Activated CD4-positive, alpha-beta T cell treated with anti-CD3 and anti-CD28 coated beads for 36 hours (primary cell): ENCODE data around the gene PIANP. TPM values are rescaled to one million over a fixed set of nuclear protein-coding genes. Genes with fewer than 3 reads are reported as not detected.
"Not testable (repeated sequence)": the region's sequence is repeated elsewhere in the genome, so short reads cannot be mapped to it uniquely, and the experiment has no call there.

Experiments
- ATAC-seq: fragments of 200-7000 bp; cut with Tn5 transposase; one replicate; pipeline ENCODE4 v1.10.0; 2021; ENCODE audit warnings: mild to moderate bottlenecking, moderate library complexity
- CTCF ChIA-PET: fragments of 350-600 bp; sonication (Branson Sonifier 250); formaldehyde crosslinking; loops from one replicate; lab custom pipeline; 2021; ENCODE audit warnings: antibody characterized with exemption; lab: Charles Lee
- POLR2A ChIA-PET: fragments of 350-600 bp; sonication (Branson Sonifier 250); formaldehyde crosslinking; loops from one replicate; lab custom pipeline; 2021; ENCODE audit warnings: antibody characterized with exemption, inconsistent platforms; lab: Charles Lee
- DNase-seq: peaks from one replicate; pipeline ENCODE4 v3.0.0-alpha.2; 2020
- H3K27ac Mint-ChIP-seq: one replicate; pipeline ENCODE4 v1.8.0; 2021; ENCODE audit warnings: mixed read lengths
- H3K27me3 Mint-ChIP-seq: one replicate; pipeline ENCODE4 v1.8.0; 2021; ENCODE audit warnings: mixed read lengths
- H3K36me3 Mint-ChIP-seq: one replicate; pipeline ENCODE4 v1.8.0; 2021; ENCODE audit warnings: low read depth, mixed read lengths
- H3K4me1 Mint-ChIP-seq: one replicate; pipeline ENCODE4 v1.8.0; 2021; ENCODE audit warnings: mixed read lengths
- H3K4me3 Mint-ChIP-seq: one replicate; pipeline ENCODE4 v1.8.0; 2021; ENCODE audit warnings: mild to moderate bottlenecking, moderate library complexity, mixed read lengths
- H3K9me3 Mint-ChIP-seq: one replicate; pipeline ENCODE4 v1.8.0; 2021; ENCODE audit warnings: low read depth, mixed read lengths
- intact Hi-C, 2 experiments: fragments of 100-400 bp; cut with DNase I in 1 of 2; cut with micrococcal nuclease in 1 of 2; formaldehyde crosslinking; loops; one replicate each; pipeline versions ENCODE4 v1.14.2 to v1.15.1; 2022 to 2024; cut with DNase I, micrococcal nuclease
- total RNA-seq, 2 experiments: library from RNA; stranded (reverse); gene quantifications; one replicate each; pipeline ENCODE4 v1.2.3, GENCODE V29; 2021

The PIANP gene
- total RNA-seq: under 1 TPM; 0.32 to 0.93 TPM

- ChIA-PET POLR2A (interaction anchor here (0.6 kb wide), 1 partner anchor 84 kb away, joined by 3 read pairs; no protein-coding TSS in a partner anchor), CTCF (no interaction called here)
- Mint-ChIP-seq H3K36me3 (no peaks in the 10 kb centered on the region), H3K27ac (no peak within 1 kb of the TSS), H3K27me3 (peaks cover 47% of the 10 kb centered on the region), H3K4me1 (peaks cover 10% of the 10 kb centered on the region), H3K4me3 (peak within 1 kb of the TSS; percentile 58), H3K9me3 (no peaks in the 10 kb centered on the region)
- ATAC-seq (peak; percentile 82), DNase-seq (peak; percentile 72)
- intact Hi-C loops: no loop called here
Measured at GRCh38 chr12:6700646-6701051, at the start of gene PIANP. TSS of gene PIANP (minus strand) at chr12:6700815. CDS start at chr12:6698061, 2,754 bp downstream.

- H3K4me1 Mint-ChIP-seq: peaks cover 45% of the 10 kb centered on the region
- intact Hi-C loops: no loop called here
- H3K36me3 Mint-ChIP-seq: peaks cover 67% of the 10 kb centered on the region
- no peaks in the 10 kb centered on the region for H3K27me3 Mint-ChIP-seq
- POLR2A ChIA-PET: no interaction called here
- H3K4me3 Mint-ChIP-seq: no peak overlapping the region
- CTCF ChIA-PET: no interaction called here
- ATAC-seq (no peak), DNase-seq (no peak)
- no peaks in the 10 kb centered on the region for H3K9me3 Mint-ChIP-seq
- H3K27ac Mint-ChIP-seq: no peak overlapping the region
Measured at GRCh38 chr12:6748761-6749160, 48.1 kb upstream of the PIANP start.

GRCh38 chr12:6747216-6747615 is 46.6 kb upstream of the PIANP start:
- intact Hi-C loops: no loop called here
- ChIA-PET CTCF (interaction anchor here (0.6 to 1.4 kb wide), 3 partner anchors 33 to 132 kb away, joined by 3 to 4 read pairs (median 4); no protein-coding TSS in a partner anchor), POLR2A (no interaction called here)
- DNase-seq (no peak), ATAC-seq (no peak)
- Mint-ChIP-seq H3K36me3 (peaks cover 73% of the 10 kb centered on the region), H3K4me1 (peaks cover 52% of the 10 kb centered on the region), H3K9me3 (peaks cover 7% of the 10 kb centered on the region), H3K27me3 (no peaks in the 10 kb centered on the region), H3K4me3 (no peak overlapping the region), H3K27ac (peak overlapping the region; percentile 74)

GRCh38 chr12:6745741-6746525 is 45.3 kb upstream of the PIANP start:
- CTCF ChIA-PET: interaction anchor here (1.3 to 1.4 kb wide), 2 partner anchors 35 kb away, joined by 3 to 4 read pairs; no protein-coding TSS in a partner anchor
- Mint-ChIP-seq H3K36me3 (peaks cover 66% of the 10 kb centered on the region), H3K4me1 (peaks cover 47% of the 10 kb centered on the region), H3K9me3 (peaks cover 7% of the 10 kb centered on the region), H3K4me3 (no peak overlapping the region), H3K27me3 (no peaks in the 10 kb centered on the region), H3K27ac (peak overlapping the region; percentile 76)
- POLR2A ChIA-PET: interaction anchor here (0.7 kb wide), 1 partner anchor 9 kb away, joined by 3 read pairs; no protein-coding TSS in a partner anchor
- ATAC-seq (peak; percentile 82), DNase-seq (peak; percentile 52)
- intact Hi-C loops: no loop called here

- H3K4me1 Mint-ChIP-seq: peaks cover 42% of the 10 kb centered on the region
- POLR2A ChIA-PET: interaction anchor here (0.7 to 1.7 kb wide), 3 partner anchors 9 to 200 kb away, joined by 3 to 6 read pairs (median 4); partner anchors contain the start of genes C12orf57, MLF2 and RNU7-1
- peak overlapping the region; percentile 77 for H3K27ac Mint-ChIP-seq
- DNase-seq: peak; percentile 61
- H3K4me3 Mint-ChIP-seq, H3K27me3 Mint-ChIP-seq, intact Hi-C loops, H3K9me3 Mint-ChIP-seq: not testable (repeated sequence)
- peaks cover 47% of the 10 kb centered on the region for H3K36me3 Mint-ChIP-seq
- CTCF ChIA-PET: interaction anchor here (0.7 to 4.6 kb wide), 6 partner anchors 10 to 672 kb away, joined by 3 to 19 read pairs (median 3); partner anchors contain the start of genes MLF2, NOP2 and SPSB2
- ATAC-seq: peak; percentile 49
Measured at GRCh38 chr12:6743300-6743699, 42.7 kb upstream of the PIANP start.

- ChIA-PET POLR2A (interaction anchor here (0.7 to 1.7 kb wide), 3 partner anchors 10 to 201 kb away, joined by 3 to 6 read pairs (median 4); partner anchors contain the start of genes C12orf57, MLF2 and RNU7-1), CTCF (interaction anchor here (0.6 to 4.6 kb wide), 9 partner anchors 8 to 673 kb away, joined by 3 to 19 read pairs (median 3); partner anchors contain the start of genes MLF2, NOP2 and SPSB2)
- H3K9me3 Mint-ChIP-seq: peaks cover 7% of the 10 kb centered on the region
- no peaks in the 10 kb centered on the region for H3K27me3 Mint-ChIP-seq
- H3K36me3 Mint-ChIP-seq: peaks cover 42% of the 10 kb centered on the region
- ATAC-seq (peak; percentile 60), DNase-seq (no peak)
- H3K27ac Mint-ChIP-seq: peak overlapping the region; percentile 77
- H3K4me1 Mint-ChIP-seq: peaks cover 42% of the 10 kb centered on the region
- no peak overlapping the region for H3K4me3 Mint-ChIP-seq
- intact Hi-C loops: no loop called here
Measured at GRCh38 chr12:6742834-6743233, 42.2 kb upstream of the PIANP start.

- Mint-ChIP-seq H3K4me1 (peaks cover 41% of the 10 kb centered on the region), H3K27ac (peak overlapping the region; percentile 58), H3K36me3 (peaks cover 35% of the 10 kb centered on the region)
- H3K27me3 Mint-ChIP-seq, intact Hi-C loops, ATAC-seq, DNase-seq, H3K4me3 Mint-ChIP-seq, H3K9me3 Mint-ChIP-seq: not testable (repeated sequence)
- ChIA-PET POLR2A (interaction anchor here (1.6 to 1.7 kb wide), 2 partner anchors 11 to 202 kb away, joined by 4 to 6 read pairs; partner anchors contain the start of genes C12orf57, MLF2 and RNU7-1), CTCF (interaction anchor here (0.6 to 4.6 kb wide), 5 partner anchors 11 to 174 kb away, joined by 3 to 19 read pairs (median 3); partner anchors contain the start of genes MLF2 and NOP2)
Measured at GRCh38 chr12:6742080-6742479, 41.5 kb upstream of the PIANP start.

GRCh38 chr12:6736754-6737153 is 36.1 kb upstream of the PIANP start:
- ATAC-seq: no peak
- no peaks in the 10 kb centered on the region for H3K27me3 Mint-ChIP-seq
- H3K9me3 Mint-ChIP-seq: no peaks in the 10 kb centered on the region
- ChIA-PET CTCF (interaction anchor here (0.7 to 1.6 kb wide), 2 partner anchors 17 to 108 kb away, joined by 3 read pairs; no protein-coding TSS in a partner anchor), POLR2A (no interaction called here)
- H3K4me1 Mint-ChIP-seq: peaks cover 6% of the 10 kb centered on the region
- no peaks in the 10 kb centered on the region for H3K36me3 Mint-ChIP-seq
- intact Hi-C loops: no loop called here
- H3K4me3 Mint-ChIP-seq: no peak overlapping the region
- no peak overlapping the region for H3K27ac Mint-ChIP-seq
- no peak for DNase-seq

GRCh38 chr12:6735448-6736191 is 35.0 kb upstream of the PIANP start:
- H3K9me3 Mint-ChIP-seq: no peaks in the 10 kb centered on the region
- DNase-seq: peak; percentile 72
- peaks cover 5% of the 10 kb centered on the region for H3K36me3 Mint-ChIP-seq
- no peak overlapping the region for H3K27ac Mint-ChIP-seq
- ChIA-PET POLR2A (no interaction called here), CTCF (interaction anchor here (0.7 to 1.1 kb wide), 3 partner anchors 18 to 100 kb away, joined by 3 read pairs; no protein-coding TSS in a partner anchor)
- intact Hi-C loops: loop anchor here (1.0 kb wide), 2 partner anchors 44 to 90 kb away; no protein-coding TSS in a partner anchor
- no peak overlapping the region for H3K4me3 Mint-ChIP-seq
- H3K4me1 Mint-ChIP-seq: peaks cover 6% of the 10 kb centered on the region
- H3K27me3 Mint-ChIP-seq: no peaks in the 10 kb centered on the region
- ATAC-seq: peak; percentile 81

GRCh38 chr12:6734506-6735387 is 34.1 kb upstream of the PIANP start:
- no peak for ATAC-seq
- Mint-ChIP-seq H3K27ac (no peak overlapping the region), H3K9me3 (no peaks in the 10 kb centered on the region), H3K27me3 (no peaks in the 10 kb centered on the region), H3K4me3 (no peak overlapping the region), H3K36me3 (peaks cover 12% of the 10 kb centered on the region), H3K4me1 (peaks cover 6% of the 10 kb centered on the region)
- ChIA-PET CTCF (interaction anchor here (0.6 to 2.8 kb wide), 6 partner anchors 8 to 101 kb away, joined by 3 to 8 read pairs (median 3); partner anchors contain the start of genes COPS7A and MLF2), POLR2A (no interaction called here)
- no peak for DNase-seq
- intact Hi-C loops: loop anchor here (1.0 kb wide), 2 partner anchors 45 to 91 kb away; no protein-coding TSS in a partner anchor
